ENCODE results near the gene HECA. TPM values are rescaled to one million over a fixed set of nuclear protein-coding genes. Genes with fewer than 3 reads are reported as not detected.
A peak's percentile ranks its signal among the peaks of the same experiment; 100 is the strongest.

The HECA gene
- polyA plus RNA-seq, 2 of the 4 experiments (the other 2 are of a cell fraction), result 1.3 to 2.2 TPM

DNA sequence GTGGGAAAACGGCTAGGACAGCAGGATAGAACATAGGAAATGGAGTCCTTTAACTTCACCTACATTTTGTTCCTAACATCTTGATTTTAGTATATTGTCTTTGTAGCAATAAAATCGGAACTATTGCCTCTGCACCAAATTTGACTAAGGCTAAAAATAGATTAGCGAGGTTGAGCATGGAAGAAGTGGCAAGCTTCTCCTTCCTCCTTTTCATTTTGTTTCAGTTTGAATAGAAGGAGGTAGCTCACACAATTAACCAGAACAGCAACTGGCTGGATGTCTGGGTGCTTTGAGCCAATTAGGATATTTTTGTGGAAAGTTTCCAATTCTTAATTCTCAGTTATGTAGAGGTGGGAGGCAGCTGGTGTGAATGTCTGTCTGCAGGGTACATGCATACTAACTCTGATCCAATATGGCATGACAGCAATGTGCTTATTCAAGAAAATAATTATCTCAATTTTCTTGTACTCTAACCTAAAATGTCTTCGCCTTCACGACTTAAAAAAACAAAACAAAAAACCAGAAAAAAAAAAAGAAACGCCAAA is 3.1 kb upstream of the HECA start (continued):
- TF ChIP-seq JUN (IDR thresholded peaks at IDR 0.05) (no peak), TFCP2L1 (CRISPR knock-in tag; IDR thresholded peaks at IDR 0.05) (no peak), ZNF302 (CRISPR knock-in tag; IDR thresholded peaks at IDR 0.05) (no peak), ZC3H11A (IDR thresholded peaks at IDR 0.05) (no peak), BHLHE40 (IDR thresholded peaks at IDR 0.05; ENCODE audit: low read depth, low read length) (no peak), KDM1A (IDR thresholded peaks at IDR 0.05; ENCODE audit: low read depth) (no peak)
- TF ChIP-seq, protein P1, sequence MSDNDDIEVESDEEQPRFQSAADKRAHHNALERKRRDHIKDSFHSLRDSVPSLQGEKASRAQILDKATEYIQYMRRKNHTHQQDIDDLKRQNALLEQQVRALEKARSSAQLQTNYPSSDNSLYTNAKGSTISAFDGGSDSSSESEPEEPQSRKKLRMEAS (IDR thresholded peaks at IDR 0.05), result no peak

DNA sequence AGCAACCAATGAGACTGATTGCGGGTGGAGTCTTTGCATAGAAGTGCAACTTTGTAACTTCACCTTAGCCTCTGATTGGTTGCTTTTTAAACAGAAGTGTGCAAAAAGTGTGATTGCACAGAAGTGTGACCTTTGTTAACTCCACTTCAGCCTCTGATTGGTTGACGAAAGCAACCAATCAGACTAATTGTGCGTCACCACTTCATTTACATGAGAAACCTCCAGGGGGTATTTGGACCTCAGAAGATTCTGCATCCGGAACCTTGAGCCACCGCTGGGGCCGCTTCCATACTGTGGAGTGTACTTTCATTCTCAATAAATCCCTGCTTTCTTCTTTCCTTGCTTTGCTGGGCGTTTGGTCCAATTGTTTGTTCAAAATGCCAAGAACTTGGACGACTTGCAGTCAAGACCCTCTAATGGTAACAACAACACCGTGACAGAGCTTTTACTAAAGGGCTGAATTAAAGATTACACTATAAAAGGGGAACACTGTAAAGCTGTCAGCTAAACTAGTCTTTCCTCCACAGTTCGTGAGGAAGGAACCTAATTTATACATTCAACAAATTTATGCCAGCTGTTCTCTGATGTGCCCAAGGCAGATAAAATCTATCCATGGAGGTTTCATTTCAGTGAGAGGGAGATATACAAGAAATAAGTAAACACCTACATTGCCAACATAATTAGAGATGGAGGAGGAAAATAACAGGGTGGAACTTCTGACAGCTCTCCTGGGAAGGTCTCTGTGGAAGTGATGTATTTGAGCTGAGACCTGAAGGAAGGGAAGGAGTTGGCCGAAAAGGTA is 1.4 kb upstream of the HECA start:
- FAIRE-seq (no peak), DNase-seq (ENCODE audit: low read depth in 1 of 2, low spot score in 1 of 2) (no peak), ATAC-seq (no peak)
- POLR2A ChIA-PET, result no interaction called here
- no peak overlapping the region for H3K27ac ChIP-seq
- WGBS (ENCODE audit: missing lambda C conversion rate), result 69% methylated on average over 11 of the region's 11 CpGs
- H3K4me3 ChIP-seq, result no peak overlapping the region
- CTCF ChIA-PET, result interaction anchor here (0.6 kb wide), 1 partner anchor 83 kb away, joined by 4 read pairs; no protein-coding TSS in a partner anchor
- H3K4me2 ChIP-seq, result no peak overlapping the region
- TF ChIP-seq RCOR1 (IDR thresholded peaks at IDR 0.05; ENCODE audit: low read depth, low read length) (no peak), NPAS2 (CRISPR knock-in tag; IDR thresholded peaks at IDR 0.05; ENCODE audit: borderline replicate concordance) (no peak), NFE2L2 (conservative IDR thresholded peaks at IDR 0.05; ENCODE audit: low read length) (no peak), TP53 (CRISPR knock-in tag; IDR thresholded peaks at IDR 0.05) (no peak), CBX8 (IDR thresholded peaks at IDR 0.05) (no peak), RNF2 (IDR thresholded peaks at IDR 0.05; ENCODE audit: borderline replicate concordance, low read depth) (no peak), CHD2 (IDR thresholded peaks at IDR 0.05; ENCODE audit: low read length, partially characterized antibody) (no peak)
- peaks cover 4% of the 10 kb centered on the region; the same call in 1 of the 3 replicates for H3K4me1 ChIP-seq
- H3K9me3 ChIP-seq, result no peaks in the 10 kb centered on the region

DNA sequence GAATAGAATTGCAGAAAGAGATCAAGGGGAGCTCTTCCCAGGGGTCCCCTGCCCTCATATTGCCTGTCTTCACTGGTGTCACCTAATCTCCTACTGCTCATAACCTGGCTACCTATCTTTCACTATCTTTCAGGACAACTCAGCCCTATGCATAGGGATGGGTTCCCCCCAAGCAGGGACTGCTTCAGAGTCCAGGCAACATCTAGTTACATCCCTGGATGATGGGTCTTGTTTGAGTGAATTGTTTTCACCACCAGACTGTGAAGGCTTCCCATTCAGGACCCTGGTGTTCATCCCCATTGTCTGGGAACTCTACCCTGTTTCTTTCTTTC is 850 bp upstream of the HECA start:
- CTCF ChIA-PET, result interaction anchor here (0.6 kb wide), 1 partner anchor 83 kb away, joined by 4 read pairs; no protein-coding TSS in a partner anchor
- H3K27ac ChIP-seq, result no peak overlapping the region
- peaks cover 4% of the 10 kb centered on the region; the same call in 1 of the 3 replicates for H3K4me1 ChIP-seq
- TF ChIP-seq HOXB5 (CRISPR knock-in tag; IDR thresholded peaks at IDR 0.05), result no peak
- no peak for TF ChIP-seq EP300 (IDR thresholded peaks at IDR 0.05)
- no peak for TF ChIP-seq CHD4 (IDR thresholded peaks at IDR 0.05; ENCODE audit: borderline replicate concordance)
- TF ChIP-seq POLR2A (IDR thresholded peaks at IDR 0.05; ENCODE audit: low read length), result no peak
- no peak for TF ChIP-seq ZC3H11A (IDR thresholded peaks at IDR 0.05)
- TF ChIP-seq KDM1A (IDR thresholded peaks at IDR 0.05; ENCODE audit: low read depth), result no peak
- POLR2A ChIA-PET, result no interaction called here
- no peak overlapping the region for H3K4me2 ChIP-seq
- H3K4me3 ChIP-seq, result no peak overlapping the region
- no peaks in the 10 kb centered on the region for H3K9me3 ChIP-seq
- FAIRE-seq, result no peak
- ATAC-seq, result peak in 1 of 2 experiments; percentile 29; a peak in 4 of 6 replicates
- DNase-seq (ENCODE audit: low read depth in 1 of 2, low spot score in 1 of 2), result no peak

DNA sequence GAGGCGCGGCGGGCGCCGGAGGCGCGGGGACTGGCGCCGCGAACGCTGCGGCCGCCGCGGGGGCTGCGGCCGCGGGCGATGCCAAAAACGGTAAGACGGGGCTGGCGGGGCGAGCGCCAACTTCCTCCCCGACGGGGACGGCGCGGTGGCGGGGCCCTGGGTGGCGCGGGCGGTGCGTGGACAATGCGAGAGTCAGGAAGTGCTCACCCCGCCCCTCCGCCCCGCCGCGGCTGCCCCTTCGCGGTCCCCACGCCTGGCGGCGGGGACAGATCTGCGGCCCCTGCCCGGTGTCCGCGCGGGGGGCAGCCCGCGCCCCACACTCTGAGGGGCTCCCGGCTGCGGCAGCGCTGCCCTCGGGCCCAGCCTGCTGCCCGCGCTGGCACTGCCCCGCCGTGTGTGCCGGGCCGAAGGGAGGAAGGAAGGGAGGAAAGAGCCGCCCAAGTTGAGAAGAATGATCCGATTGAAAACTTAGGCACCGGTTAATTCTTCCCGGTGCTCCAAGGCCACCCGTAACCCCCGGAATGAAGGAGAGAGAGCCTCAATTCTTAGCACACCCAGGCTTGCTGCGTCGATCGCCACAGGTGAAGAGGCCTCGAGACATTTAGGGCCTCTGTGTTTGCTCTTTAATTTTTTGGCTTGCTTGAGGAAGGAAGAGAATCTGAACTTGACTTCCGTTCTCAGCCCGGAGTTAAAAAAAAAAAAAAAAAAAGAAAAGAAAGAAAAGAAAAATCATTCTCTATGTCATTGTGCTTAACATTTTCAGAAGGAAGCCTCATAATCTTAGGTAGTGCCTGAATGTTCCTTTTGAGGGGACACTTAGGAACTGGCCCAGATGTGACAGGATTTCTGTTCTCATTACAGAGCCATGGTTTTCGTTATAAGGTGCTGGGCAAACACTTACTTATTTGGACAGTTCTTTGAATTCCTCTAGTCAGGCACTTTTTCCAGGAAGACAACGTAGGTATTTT is 982 bp downstream of the HECA start:
- ChIA-PET CTCF (no interaction called here), POLR2A (no interaction called here)
- H3K9me3 ChIP-seq, result no peaks in the 10 kb centered on the region
- DNase-seq (ENCODE audit: low read depth in 1 of 2, low spot score in 1 of 2), result peak in 1 of 2 experiments; percentile 7
- no peak for FAIRE-seq
- peak overlapping the region; percentile 93 for H3K4me2 ChIP-seq
- WGBS (ENCODE audit: missing lambda C conversion rate), result 16% methylated on average over 10 of the region's 76 CpGs
- peak; percentile 60 to 69 for ATAC-seq
- TF ChIP-seq FOSL2 (IDR thresholded peaks at IDR 0.05) (no peak), FOSL2 (CRISPR knock-in tag; IDR thresholded peaks at IDR 0.05) (no peak), CEBPB (IDR thresholded peaks at IDR 0.05) (no peak), MAFK (IDR thresholded peaks at IDR 0.05; ENCODE audit: partially characterized antibody) (no peak), RAD21 (conservative IDR thresholded peaks at IDR 0.05 in 1 of 2, IDR thresholded peaks at IDR 0.05 in 1 of 2) (no peak), HDAC2 (IDR thresholded peaks at IDR 0.05) (no peak), RNF2 (IDR thresholded peaks at IDR 0.05; ENCODE audit: borderline replicate concordance, low read depth) (no peak), JUNB (IDR thresholded peaks at IDR 0.05) (no peak), NPAS2 (CRISPR knock-in tag; IDR thresholded peaks at IDR 0.05; ENCODE audit: borderline replicate concordance) (no peak), GATA3 (IDR thresholded peaks at IDR 0.05; ENCODE audit: borderline replicate concordance) (no peak), FOXS1 (CRISPR knock-in tag; IDR thresholded peaks at IDR 0.05) (no peak)
- TF ChIP-seq, protein P2, sequence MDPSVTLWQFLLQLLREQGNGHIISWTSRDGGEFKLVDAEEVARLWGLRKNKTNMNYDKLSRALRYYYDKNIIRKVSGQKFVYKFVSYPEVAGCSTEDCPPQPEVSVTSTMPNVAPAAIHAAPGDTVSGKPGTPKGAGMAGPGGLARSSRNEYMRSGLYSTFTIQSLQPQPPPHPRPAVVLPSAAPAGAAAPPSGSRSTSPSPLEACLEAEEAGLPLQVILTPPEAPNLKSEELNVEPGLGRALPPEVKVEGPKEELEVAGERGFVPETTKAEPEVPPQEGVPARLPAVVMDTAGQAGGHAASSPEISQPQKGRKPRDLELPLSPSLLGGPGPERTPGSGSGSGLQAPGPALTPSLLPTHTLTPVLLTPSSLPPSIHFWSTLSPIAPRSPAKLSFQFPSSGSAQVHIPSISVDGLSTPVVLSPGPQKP (IDR thresholded peaks at IDR 0.05; ENCODE audit: low read depth, low read length), result no peak
- peak overlapping the region; percentile 68 to 88 for H3K27ac ChIP-seq
- H3K4me3 ChIP-seq, result peak overlapping the region; percentile 94
- H3K4me1 ChIP-seq, result peaks cover 4% of the 10 kb centered on the region; the same call in 1 of the 3 replicates

Data from A549 (cell line).